Activated CD4-positive, CD25-positive, alpha-beta regulatory T cell treated with anti-CD3 and anti-CD28 coated beads, Interleukin-2, amount 50 U/mL, for 24 hours (primary cell): ENCODE data around the gene COL23A1.

Experiments
- ATAC-seq, 2 donors: fragments of 150-1000 bp; cut with Tn5 transposase; one replicate each; pipeline ENCODE4 v1.10.0; 2021; ENCODE audit warnings: mild to moderate bottlenecking in 1 of 2, moderate library complexity in 1 of 2

COL23A1 gene

GRCh38 chr5:178351221-178352034, 238.8 kb downstream of the COL23A1 start:
- no peak for ATAC-seq

GRCh38 chr5:178350361-178351220, 239.6 kb downstream of the COL23A1 start:
- ATAC-seq, result no peak

GRCh38 chr5:178349625-178350353, 240.4 kb downstream of the COL23A1 start:
- ATAC-seq, result no peak

- ATAC-seq, result no peak
Observed at GRCh38 chr5:178349075-178349511, 241.1 kb downstream of the COL23A1 start.

GRCh38 chr5:178348356-178349074, 241.7 kb downstream of the COL23A1 start:
- no peak for ATAC-seq

GRCh38 chr5:178347956-178348355, 242.2 kb downstream of the COL23A1 start:
- ATAC-seq, result no peak

GRCh38 chr5:178346607-178347334, 243.4 kb downstream of the COL23A1 start:
- no peak for ATAC-seq

- no peak for ATAC-seq
Observed at GRCh38 chr5:178343306-178343705, 246.9 kb downstream of the COL23A1 start.

- no peak for ATAC-seq
Observed at GRCh38 chr5:178341851-178342140, 248.4 kb downstream of the COL23A1 start.

- ATAC-seq, result no peak
Observed at GRCh38 chr5:178341091-178341850, 248.9 kb downstream of the COL23A1 start.

- ATAC-seq, result no peak
Observed at GRCh38 chr5:178340637-178341036, 249.6 kb downstream of the COL23A1 start.

GRCh38 chr5:178340187-178340586, 250.0 kb downstream of the COL23A1 start:
- no peak for ATAC-seq

GRCh38 chr5:178339272-178339671, 250.9 kb downstream of the COL23A1 start:
- ATAC-seq, result no peak

GRCh38 chr5:178338750-178339144, 251.4 kb downstream of the COL23A1 start:
- ATAC-seq, result no peak

GRCh38 chr5:178338126-178338749, 252.0 kb downstream of the COL23A1 start:
- ATAC-seq, result no peak

GRCh38 chr5:178337334-178337741, 252.9 kb downstream of the COL23A1 start:
- no peak for ATAC-seq

- ATAC-seq, result no peak
Observed at GRCh38 chr5:178336889-178337288, 253.3 kb downstream of the COL23A1 start.

GRCh38 chr5:178335302-178336030, 254.7 kb downstream of the COL23A1 start:
- no peak for ATAC-seq

GRCh38 chr5:178334861-178335260, 255.3 kb downstream of the COL23A1 start:
- no peak for ATAC-seq
